Activated T-cell treated with anti-CD3 and anti-CD28 coated beads, Interleukin-2, amount 50 U/mL, for 1 hour (primary cell): ENCODE data around the gene CR1.
"Not testable (repeated sequence)": the region's sequence is repeated elsewhere in the genome, so short reads cannot be mapped to it uniquely, and the experiment has no call there.

Experiments
- DNase-seq: peaks from one replicate; pipeline ENCODE4 v3.0.0-alpha.2; 2020

CR1 gene

DNA sequence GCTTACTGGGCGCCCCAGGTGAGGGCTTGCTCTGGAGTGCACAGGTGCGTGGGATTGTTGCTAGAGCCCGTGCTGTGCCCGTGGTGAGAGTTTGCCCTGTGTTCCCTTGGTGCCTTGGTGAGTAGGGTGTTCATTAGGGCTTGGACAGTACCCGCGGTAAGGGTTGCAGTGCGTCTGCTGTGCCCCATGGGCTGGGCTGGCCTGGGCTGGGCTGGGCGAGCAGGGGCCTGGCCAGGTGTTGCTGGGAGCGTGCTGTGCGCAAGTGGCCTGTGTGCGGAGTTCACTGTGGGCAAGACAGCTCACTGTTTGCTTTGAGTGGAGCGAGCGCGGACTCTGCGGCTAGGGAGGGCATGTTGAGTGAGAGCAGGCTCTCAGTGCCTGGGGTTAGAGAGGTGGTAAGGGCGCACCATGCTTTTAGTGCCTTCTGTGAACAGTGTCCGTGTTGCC, 149.7 kb downstream of the CR1 start:
- no peak for DNase-seq

DNA sequence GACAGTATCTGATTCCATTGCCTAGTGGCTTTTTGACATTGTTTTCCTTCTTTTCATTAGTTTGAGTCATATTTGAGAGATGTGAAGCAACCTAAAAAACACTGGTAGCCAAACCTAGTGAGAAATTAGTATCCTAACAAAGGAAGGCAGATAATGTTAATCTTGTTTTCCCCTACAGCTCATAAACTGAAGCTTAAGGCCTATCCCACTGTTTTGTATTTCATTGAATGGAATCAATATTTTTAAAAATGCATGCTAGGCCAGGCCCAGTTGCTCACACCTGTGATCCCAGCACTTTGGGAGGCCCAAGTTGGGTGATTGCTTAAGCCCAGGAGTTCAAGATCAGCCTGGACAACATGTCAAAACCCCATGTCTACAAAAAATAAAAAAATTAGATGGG, 150.2 kb downstream of the CR1 start:
- no peak for DNase-seq

DNA sequence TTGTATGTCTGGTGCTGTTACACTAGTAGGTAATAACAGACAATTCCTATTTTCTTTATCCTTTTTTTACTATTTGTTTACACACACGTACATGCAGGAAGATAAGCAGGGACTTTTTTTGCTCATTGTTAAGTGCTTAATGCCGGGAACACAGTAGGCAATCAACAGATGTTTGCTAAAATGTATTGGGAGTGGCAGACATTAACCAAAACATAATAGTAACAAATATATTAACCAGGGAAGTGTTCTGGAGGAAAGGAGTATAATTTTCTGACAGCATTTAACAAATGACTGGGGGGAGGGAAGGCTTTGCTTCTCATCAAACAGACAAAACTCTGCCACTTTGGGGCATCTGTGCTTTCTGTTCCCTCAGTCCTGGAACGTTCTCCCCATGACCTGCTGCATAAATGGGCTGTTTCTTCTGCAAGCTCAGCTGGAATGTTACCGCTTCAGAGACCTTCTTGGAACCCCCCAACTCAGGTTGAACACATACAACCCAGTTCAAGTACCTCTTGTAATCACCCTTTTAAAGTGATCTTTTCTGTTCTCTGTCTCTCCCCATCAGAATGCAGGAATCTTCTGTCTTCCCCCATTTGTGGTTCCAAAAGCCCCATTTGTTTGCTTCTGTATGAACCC, 151.1 kb downstream of the CR1 start:
- DNase-seq: no peak

DNA sequence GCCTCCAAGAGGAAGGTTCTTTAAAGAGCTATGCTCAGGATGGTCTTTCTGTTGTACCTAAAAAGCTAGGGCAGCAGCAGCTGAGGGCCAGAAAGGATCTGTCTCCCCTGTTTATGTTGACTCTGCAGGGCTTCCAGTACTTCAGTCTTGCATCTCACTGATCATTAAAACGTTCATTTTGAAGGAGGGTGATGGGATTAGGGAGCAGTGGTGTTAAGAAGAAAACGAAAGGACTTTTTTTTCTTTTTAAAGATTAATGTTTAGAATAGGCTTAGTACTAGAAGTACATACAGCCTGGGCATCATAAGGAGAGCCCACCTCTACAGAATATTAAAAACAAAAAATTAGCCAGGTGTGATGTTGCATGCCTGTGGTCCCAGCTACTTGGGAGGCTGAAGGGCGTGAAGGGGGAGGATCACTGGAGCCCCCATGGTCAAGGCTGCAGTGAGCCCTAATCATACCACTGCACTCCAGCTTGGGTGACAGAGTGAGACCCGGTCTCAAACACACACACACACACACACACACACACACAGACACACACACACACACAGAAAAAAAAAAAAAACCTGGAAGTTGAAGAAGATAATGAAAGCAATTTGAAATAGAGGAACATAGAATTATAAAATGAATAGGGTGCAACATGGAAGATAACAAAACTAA, 151.8 kb downstream of the CR1 start:
- DNase-seq: no peak

DNA sequence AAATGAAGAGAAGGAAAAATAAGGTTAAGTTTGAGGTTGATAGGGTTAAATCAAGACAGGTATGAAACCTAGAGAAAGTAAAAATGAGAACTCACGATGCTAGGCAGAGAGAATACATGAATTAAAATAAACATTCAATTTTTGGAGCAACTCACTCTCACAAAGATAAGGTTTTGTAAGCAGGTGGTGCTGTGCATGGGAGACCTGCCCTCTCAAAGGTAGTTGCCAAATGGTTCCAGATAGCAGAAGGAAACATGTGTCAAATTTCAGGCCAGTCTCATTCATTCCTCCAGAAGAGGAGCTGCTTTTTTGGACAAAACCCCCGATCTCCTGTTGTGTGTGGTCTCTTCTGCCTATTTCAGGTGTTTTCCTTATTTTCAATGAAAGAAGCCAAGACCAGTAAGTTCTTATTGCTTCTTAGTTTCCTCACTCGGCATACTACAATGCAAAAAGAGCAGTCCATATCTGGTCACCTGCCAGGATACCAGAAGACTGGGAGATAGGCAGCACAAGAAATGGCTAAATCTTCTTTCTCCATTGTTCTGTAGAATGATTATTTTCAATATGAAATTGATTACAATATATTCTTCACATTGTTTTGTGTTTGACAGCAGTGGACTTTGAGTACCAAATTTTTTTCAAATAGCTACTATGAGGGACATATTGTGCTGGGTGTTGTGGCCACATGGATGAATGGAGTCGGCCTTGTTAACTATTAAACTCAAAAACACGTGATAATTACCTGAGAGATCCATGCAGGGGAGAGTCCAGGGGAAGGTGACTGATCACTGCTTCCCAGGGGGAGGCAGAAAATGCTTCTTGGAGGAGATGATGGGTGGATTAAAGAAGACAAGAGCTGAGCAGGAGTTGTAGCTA, 152.6 kb downstream of the CR1 start:
- DNase-seq: no peak

DNA sequence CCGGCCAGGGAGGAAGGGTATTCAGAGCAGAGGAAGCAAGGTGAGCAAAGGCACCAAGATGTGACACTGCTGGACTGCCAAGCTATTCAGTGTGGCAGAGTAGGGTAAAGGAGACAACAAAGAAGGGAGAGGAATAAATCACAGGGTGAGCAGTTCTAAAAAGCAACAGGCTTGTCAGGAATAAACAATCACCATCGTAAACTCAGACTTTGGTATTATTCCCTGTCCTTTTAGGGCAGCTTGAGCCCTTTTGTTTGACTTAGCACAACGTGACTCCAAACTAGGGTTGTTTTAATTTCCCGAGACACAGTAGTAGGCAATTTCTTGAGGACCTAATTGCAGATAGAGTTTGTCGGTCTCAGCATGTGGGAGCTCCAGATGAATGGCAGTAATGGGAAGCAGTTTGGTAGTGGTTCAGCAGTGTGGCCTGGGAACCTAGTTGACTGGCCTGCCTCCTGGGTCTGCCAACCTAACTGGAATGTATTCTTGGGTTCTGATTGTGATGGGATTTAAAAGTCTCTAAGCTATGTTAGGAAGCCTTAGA, 153.3 kb downstream of the CR1 start:
- no peak for DNase-seq

DNA sequence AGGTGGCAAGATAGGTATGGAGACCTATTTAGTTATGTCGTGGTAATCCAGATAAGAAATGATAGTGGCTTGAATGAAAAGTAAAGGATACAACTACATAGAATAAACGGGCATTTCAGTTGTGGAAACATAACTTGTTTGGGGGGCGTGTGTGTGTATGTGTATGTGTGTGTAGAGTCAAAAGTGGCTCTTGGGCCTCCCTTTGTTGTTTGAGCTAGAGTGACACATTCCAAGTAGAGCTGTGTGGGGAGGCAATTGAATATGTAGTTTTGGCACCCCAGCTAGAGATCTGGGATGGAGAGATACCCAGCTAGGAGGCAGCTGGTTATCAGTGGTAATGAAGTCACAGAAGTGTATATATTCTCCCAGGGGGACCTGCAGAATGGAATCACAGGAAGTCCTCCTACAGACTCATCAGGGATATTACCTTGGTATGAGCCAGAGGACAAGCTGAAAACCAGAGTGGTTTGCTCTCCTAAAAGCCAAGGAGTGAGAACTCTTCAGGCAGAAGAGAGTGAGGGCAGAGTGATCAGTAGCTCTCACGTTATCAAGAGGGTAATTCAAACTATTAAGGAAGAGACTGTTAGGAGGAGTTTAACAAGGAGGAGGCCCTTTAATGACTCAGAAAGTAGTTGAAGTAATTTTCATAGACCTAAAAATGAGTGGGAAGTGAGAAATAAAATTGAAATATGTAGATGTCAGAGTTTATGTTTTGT, 154.1 kb downstream of the CR1 start:
- DNase-seq: no peak

DNA sequence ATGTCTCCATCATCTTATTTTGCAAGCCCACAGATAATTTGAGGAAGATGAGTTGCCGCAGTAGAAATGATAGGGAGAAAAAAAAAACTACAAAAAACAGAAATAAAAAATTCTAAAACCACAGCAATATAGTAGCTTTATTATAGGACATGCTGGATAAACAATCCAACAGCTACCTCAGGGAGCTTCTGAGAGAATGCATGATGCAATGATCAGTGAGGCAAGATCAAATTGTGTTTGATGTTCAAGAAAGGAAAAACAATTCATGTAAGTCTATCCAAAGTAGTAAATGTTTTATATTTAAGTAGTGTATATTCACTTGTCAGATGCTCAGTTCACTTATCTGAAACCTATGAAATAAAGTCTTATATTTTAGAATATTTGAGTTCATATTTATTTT, 155.6 kb downstream of the CR1 start:
- no peak for DNase-seq

DNA sequence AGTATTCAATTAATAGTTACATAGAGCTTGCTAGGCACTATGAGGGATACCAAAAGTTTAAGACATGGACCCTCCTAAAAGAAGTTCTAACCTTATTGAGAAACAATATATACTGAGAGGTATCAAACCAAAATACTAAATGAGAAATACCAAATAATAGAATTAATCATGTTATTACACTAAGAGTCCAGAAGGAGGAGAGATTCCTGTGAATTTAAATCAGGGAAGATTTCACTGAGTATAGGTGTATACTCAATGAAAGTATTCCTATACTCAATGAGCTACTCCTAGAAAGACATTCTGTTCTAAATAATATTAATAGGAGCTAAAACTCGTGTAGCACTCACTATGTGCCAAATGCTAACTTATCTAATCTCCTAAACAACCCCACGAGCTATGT, 158.4 kb downstream of the CR1 start:
- DNase-seq: no peak

DNA sequence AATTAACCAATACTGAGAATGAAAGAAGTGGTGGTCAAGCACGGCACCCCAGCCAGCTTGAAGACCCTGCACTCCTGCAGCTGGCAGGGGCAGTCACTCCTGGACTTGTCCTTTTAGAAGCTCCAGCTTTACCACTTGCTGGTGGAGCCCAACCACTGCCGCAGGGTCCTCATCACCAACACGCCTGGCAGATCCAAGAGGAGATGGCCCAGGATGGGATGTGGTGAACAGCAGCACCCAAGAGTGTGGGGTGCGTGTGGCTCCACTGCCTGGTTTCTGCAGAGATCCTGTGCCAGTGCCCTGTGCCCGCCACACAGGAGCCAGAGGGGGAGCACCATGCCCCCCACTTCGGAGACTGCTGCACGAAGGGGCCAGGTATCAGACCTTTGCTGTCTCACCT, 162.5 kb downstream of the CR1 start:
- no peak for DNase-seq

DNA sequence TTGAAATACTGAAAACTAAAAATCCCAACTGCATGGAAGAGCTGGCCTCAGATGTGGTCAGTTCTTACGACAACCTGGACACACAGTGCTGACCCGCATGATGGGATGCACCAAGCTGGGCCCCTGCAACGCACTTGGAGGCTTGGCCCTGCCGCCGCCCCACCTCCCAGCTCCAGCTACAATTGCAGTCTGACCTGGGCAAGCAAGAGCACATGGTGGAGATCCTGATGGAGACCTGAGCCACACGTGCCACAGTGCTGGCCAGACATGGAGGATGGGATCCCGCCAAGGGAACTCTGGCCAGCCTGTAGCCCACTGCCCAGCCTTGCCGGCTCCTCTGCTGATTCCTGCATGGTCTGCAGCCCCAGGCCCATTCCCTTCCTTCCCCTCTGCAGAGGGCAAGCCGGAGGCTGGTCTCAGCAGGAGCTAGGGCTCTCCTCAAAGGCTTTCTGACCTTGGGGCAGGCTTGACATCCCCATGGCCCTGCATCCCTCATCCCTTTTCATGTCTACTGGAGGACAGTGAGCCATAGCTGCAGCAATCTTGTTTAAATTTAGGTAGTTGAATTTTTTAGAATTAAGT, 163.0 kb downstream of the CR1 start:
- no peak for DNase-seq

DNA sequence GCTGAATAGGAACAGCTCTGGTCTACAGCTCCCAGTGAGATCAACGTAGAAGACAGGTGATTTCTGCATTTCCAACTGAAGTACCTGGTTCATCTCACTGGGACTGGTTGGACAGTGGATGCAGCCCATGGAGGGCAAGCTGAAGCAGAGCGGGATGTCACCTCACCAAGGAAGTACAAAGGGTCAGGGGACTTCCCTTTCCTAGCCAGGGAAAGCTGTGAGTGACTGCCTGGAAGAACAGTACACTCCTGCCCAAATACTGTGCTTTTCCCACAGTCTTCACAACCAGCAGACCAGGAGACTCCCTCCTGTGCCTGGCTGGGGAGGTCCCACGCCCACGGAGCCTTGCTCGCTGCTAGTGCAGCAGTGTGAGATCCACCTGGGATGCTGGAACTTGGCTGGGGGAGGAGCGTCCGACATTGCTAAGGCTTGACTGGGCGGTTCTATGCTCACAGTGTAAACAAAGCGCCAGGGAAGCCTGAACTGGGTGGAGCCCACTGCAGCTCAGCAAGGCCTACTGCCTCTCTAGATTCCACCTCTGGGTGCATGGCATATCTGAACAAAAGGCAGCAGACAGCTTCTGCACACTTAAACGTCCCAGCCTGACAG, 163.7 kb downstream of the CR1 start:
- DNase-seq: no peak

DNA sequence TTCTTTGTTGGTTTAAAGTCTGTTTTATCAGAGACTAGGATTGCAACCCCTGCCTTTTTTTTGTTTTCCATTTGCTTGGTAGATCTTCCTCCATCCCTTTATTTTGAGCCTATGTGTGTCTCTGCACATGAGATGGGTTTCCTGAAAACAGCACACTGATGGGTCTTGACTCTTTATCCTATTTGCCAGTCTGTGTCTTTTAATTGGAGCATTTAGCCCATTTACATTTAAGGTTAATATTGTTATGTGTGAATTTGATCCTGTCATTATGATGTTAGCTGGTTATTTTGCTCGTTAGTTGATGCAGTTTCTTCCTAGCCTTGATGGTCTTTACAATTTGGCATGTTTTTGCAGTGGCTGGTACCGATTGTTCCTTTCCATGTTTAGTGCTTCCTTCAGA, 165.5 kb downstream of the CR1 start:
- DNase-seq: not testable (repeated sequence)

DNA sequence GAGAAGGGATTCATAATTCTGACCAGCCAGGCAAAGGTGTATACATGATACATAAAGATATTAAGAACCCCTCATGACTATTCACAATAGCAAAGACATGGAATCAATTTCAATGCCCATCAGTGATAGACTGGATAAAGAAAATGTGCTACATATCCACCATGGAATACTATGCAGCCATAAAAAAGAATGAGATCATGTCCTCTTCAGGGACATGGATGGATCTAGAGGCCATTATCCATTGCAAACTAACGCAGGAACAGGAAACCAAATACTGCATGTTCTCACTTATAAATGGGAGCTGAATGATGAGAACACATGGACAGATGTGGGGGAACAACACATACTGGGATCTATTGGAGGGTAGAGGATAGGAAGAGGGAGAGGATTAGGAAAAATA, 170.4 kb downstream of the CR1 start:
- DNase-seq: no peak

DNA sequence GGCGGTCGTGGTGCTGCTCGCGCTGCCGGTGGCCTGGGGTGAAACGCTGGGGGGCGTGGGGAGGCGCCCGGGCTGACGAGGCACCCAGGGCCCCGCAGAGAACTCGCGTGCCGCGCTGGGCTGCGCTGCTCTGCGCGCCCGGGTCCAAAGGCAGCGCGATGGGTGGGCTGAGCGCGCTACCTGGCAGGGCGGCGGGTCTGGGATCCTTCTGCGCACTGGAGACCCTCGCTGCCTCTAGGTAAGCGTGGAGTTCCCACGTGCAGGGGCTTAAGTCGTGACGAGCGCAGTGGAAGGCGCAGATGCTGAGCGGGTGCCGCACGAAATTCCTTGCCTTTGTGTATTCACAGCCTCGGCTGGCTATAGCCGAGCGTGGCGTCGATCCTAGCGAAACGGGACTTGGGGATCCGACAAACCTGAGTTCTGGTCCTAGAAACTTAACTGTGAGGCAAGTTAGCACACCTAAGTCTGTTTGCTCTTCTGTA, 173.6 kb downstream of the CR1 start:
- no peak for DNase-seq

DNA sequence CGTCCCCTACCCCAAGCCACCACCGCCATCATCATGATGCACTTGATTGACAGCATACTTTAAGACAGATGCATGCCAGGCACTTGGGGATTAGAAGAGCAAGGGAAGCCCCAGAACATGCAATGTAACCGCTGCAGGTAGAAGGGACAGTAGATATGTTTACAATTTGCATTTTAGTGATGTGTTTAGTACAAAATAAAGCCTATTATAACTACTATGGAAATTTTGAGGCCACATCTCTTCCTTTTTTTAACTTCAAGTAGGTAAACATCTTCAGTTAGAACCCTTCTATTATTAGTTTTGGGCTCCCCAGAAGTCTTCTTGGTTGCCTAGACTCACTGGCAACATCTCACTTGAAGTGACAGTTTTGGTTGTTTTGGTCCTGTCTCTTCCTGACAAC, 174.2 kb downstream of the CR1 start:
- no peak for DNase-seq

DNA sequence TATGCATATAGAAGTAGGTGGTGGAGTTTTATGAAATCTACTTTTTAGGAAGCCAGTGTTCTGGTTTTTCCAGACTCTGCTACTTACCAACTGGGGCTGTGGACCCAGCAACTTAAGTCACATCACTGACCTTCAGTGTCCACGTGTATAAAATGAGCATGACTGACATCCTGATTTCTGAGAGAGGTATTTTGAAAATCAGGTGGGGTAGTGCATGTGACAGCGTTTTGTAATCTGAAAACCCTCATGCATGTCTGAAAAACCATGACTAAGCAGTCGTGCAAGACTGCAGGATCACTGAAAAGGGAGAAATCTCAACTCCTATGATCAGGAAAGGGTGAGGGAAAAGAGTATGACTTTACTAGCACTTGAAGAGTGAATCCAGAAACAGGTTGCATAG, 175.0 kb downstream of the CR1 start:
- DNase-seq: no peak

DNA sequence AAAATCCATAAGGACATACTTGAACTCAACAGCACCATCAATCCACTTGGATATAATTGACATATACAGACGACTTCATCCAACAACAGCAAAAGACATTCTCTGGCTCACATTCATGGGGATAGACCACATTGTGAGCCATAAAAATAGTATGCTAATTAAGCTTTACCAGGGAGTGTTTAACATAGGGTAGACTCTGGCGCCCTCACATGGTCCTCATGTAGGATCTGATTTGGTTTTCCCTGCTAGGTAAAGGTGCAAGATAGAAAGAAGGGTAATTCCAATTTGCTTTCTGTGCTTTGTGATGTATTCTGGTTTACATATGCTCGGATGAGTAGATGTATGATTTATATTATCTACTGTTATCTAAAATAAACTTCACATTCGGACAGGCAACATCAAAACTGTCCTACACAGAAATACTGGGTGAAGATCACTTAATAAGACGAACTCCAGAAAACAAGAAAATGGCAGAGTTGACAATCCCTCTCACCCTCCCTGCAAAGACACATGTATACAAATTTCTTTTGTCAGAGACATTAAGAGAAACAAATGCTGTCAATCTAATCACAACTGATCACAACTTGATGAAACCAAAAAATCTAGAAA, 176.7 kb downstream of the CR1 start:
- no peak for DNase-seq

DNA sequence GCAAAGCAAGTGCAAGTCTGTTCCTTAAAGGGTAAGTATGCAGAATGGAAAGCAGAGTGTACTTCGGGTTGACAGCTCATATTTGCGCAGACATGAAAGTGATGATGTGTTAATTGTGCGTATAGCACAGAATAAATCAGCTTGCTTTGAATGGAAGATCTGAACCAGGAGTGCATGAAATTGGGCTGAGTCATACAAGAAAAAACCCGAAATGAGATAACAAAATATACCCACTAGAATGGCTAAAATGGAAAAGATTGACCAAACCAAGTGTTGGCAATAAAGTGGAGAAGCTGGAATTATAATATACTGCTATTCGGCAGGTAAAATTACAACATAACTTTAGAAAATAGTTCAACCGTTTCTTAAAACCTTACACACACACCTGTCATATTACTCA, 177.4 kb downstream of the CR1 start:
- DNase-seq: no peak

DNA sequence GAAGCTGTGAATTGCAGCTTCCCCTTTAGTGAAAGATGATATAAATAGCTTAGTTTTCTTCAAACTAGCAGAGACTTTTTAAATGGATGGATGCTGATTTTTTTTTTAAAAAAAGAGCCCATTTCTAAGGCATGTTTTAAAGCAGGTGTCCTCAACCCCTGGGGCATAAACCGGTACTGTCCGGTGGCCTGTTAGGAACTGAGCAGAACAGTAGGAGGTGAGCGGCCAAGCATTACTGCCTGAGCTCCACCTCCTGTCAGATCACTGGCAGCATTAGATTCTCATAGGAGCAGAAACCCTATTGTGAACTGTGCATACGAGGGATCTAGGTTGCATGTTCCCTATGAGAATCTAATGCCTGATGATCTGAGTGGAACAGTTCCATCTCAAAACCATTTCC, 180.2 kb downstream of the CR1 start:
- no peak for DNase-seq

DNA sequence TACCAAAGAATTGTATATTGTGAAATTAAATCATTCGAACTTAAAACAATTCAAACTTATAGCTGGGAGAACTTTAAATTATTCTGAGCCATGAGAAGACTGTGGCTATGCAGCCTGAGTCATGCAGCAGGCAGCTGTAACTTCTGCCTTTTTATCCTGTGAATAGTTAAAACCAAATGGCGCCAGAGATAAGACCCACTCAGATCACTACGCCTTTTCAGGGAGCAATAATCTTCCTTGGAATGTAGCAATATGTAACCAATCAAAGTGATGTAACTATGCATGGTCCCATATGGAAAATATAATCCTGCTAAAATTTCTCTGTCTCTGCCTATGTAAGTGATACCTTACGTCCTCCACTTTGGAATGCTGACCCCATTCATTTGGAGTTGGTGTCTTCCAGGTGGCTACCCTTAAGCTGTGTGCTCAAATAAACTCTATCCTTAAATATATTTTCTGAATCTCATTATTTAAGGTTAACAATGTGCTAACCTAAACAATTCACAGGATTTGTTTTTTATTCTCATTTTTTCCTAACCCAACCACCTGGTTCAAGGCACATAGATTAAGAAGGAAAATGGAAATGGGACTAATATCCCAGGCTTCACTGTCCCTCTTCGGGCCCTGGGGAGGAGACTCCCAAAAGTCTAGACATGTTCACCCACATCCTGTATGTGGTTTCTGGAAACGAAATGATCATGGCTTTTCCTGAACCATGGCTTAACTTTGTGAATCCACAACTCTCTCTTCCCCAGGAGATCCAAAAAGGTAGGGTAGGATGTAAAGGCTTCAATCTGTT, 184.8 kb downstream of the CR1 start:
- not testable (repeated sequence) for DNase-seq
